ENCODE data around the gene OR13C3. TPM values are rescaled to one million over a fixed set of nuclear protein-coding genes. Genes with fewer than 3 reads are reported as not detected.

The OR13C3 gene
- total RNA-seq, 2 experiments from 2014 or later = not detected

DNA sequence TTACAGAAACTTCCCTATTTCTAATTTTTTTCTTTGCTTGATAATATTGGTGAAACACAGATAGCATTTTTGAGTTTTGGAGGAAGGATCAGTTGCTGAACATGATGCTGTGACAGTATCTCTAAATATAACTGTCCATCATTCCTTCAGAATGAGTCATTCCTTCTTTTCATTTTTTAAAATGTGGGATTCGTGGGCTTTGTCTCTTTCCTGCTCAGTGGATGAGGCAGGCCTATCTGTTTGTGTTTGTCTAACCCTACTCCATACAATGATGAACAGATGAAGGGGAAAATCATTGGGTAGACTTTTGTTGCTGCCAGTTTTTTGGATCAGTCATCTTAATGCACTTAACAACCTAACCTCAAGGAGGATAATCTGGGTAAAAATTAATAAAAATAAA lies 16.6 kb upstream of the OR13C3 start:
- Mint-ChIP-seq H3K27me3 (no peaks in the 10 kb centered on the region), H3K9me3 (peaks cover 3% of the 10 kb centered on the region), H3K4me1 (ENCODE audit: low read depth) (no peaks in the 10 kb centered on the region), H3K4me3 (no peak overlapping the region), H3K36me3 (ENCODE audit: low read depth) (no peaks in the 10 kb centered on the region), H3K27ac (no peak overlapping the region)
- TF ChIP-seq, protein P1, sequence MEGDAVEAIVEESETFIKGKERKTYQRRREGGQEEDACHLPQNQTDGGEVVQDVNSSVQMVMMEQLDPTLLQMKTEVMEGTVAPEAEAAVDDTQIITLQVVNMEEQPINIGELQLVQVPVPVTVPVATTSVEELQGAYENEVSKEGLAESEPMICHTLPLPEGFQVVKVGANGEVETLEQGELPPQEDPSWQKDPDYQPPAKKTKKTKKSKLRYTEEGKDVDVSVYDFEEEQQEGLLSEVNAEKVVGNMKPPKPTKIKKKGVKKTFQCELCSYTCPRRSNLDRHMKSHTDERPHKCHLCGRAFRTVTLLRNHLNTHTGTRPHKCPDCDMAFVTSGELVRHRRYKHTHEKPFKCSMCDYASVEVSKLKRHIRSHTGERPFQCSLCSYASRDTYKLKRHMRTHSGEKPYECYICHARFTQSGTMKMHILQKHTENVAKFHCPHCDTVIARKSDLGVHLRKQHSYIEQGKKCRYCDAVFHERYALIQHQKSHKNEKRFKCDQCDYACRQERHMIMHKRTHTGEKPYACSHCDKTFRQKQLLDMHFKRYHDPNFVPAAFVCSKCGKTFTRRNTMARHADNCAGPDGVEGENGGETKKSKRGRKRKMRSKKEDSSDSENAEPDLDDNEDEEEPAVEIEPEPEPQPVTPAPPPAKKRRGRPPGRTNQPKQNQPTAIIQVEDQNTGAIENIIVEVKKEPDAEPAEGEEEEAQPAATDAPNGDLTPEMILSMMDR (IDR thresholded peaks at IDR 0.05) = no peak
- ATAC-seq (ENCODE audit: poor library complexity) (no peak), DNase-seq (no peak)
- peaks cover 0 to 8% of the 10 kb centered on the region in 2 experiments for H3K9me3 ChIP-seq (ENCODE audit: control insufficient read depth in 1 of 2, insufficient read depth in 1 of 2, low read length in 2 of 2)
- H3K27ac ChIP-seq (ENCODE audit: low read depth in 1 of 2, low read length in 2 of 2) = no peak overlapping the region
- intact Hi-C loops (cut with DNase I, micrococcal nuclease) = no loop called here
- ChIA-PET CTCF (no interaction called here), POLR2A (no interaction called here)
- H3K4me1 ChIP-seq (ENCODE audit: insufficient read depth, low read length) = no peaks in the 10 kb centered on the region
- H3K36me3 ChIP-seq (ENCODE audit: insufficient read depth, low read length) = no peaks in the 10 kb centered on the region
- H3K4me3 ChIP-seq (ENCODE audit: low read length) = no peak overlapping the region
- H3K27me3 ChIP-seq (ENCODE audit: control insufficient read depth in 1 of 2, insufficient read depth in 2 of 2, low read length in 2 of 2) = no peaks in the 10 kb centered on the region

DNA sequence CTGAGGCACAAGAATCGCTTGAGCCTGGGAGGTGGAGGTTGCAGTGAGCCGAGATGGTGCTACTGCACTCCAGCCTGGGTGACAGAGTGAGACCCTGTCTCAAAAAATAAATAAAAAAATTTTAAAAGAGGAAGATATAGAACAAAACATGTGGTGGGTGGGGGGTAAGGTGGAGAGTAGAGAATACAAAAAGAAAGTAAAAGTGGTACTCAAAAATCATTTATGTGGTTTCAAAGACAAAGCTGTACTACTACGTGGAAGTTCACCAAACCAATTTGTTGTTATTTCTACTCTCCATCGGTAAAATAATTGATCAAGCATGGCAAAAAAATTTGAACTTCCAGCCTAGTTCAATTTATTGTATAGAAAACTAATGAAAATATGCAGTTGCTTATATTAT lies 8.0 kb upstream of the OR13C3 start:
- Histone ChIP-seq H3K27ac (ENCODE audit: low read depth in 1 of 2, low read length in 2 of 2) (no peak overlapping the region), H3K4me1 (ENCODE audit: insufficient read depth, low read length) (no peaks in the 10 kb centered on the region), H3K27me3 (ENCODE audit: control insufficient read depth in 1 of 2, insufficient read depth in 2 of 2, low read length in 2 of 2) (no peaks in the 10 kb centered on the region), H3K9me3 (ENCODE audit: control insufficient read depth in 1 of 2, insufficient read depth in 1 of 2, low read length in 2 of 2) (no peaks in the 10 kb centered on the region), H3K36me3 (ENCODE audit: insufficient read depth, low read length) (no peaks in the 10 kb centered on the region), H3K4me3 (ENCODE audit: low read length) (no peak overlapping the region)
- H3K27ac Mint-ChIP-seq = no peak overlapping the region
- H3K27me3 Mint-ChIP-seq = no peaks in the 10 kb centered on the region
- H3K4me1 Mint-ChIP-seq (ENCODE audit: low read depth) = no peaks in the 10 kb centered on the region
- DNase-seq (no peak), ATAC-seq (ENCODE audit: poor library complexity) (no peak)
- CTCF ChIA-PET = no interaction called here
- TF ChIP-seq, protein P1 (IDR thresholded peaks at IDR 0.05) = no peak
- no peak overlapping the region for H3K4me3 Mint-ChIP-seq
- intact Hi-C loops (cut with DNase I, micrococcal nuclease) = no loop called here
- peaks cover 3% of the 10 kb centered on the region for H3K9me3 Mint-ChIP-seq
- H3K36me3 Mint-ChIP-seq (ENCODE audit: low read depth) = no peaks in the 10 kb centered on the region
- POLR2A ChIA-PET = no interaction called here

GRCh38 chr9:104539275-104539674 lies 2.6 kb upstream of the OR13C3 start:
- Histone ChIP-seq H3K4me1 (ENCODE audit: insufficient read depth, low read length) (no peaks in the 10 kb centered on the region), H3K4me3 (ENCODE audit: low read length) (no peak overlapping the region), H3K9me3 (ENCODE audit: control insufficient read depth in 1 of 2, insufficient read depth in 1 of 2, low read length in 2 of 2) (no peaks in the 10 kb centered on the region), H3K27me3 (ENCODE audit: control insufficient read depth in 1 of 2, insufficient read depth in 2 of 2, low read length in 2 of 2) (no peaks in the 10 kb centered on the region), H3K36me3 (ENCODE audit: insufficient read depth, low read length) (no peaks in the 10 kb centered on the region), H3K27ac (ENCODE audit: low read depth in 1 of 2, low read length in 2 of 2) (no peak overlapping the region)
- no peaks in the 10 kb centered on the region for H3K27me3 Mint-ChIP-seq
- POLR2A ChIA-PET = no interaction called here
- no peaks in the 10 kb centered on the region for H3K36me3 Mint-ChIP-seq (ENCODE audit: low read depth)
- H3K4me3 Mint-ChIP-seq = no peak overlapping the region
- CTCF ChIA-PET = no interaction called here
- no peaks in the 10 kb centered on the region for H3K4me1 Mint-ChIP-seq (ENCODE audit: low read depth)
- ATAC-seq (ENCODE audit: poor library complexity) (no peak), DNase-seq (no peak)
- TF ChIP-seq, protein P1 (IDR thresholded peaks at IDR 0.05) = no peak
- intact Hi-C loops (cut with DNase I, micrococcal nuclease) = no loop called here
- no peak overlapping the region for H3K27ac Mint-ChIP-seq
- H3K9me3 Mint-ChIP-seq = no peaks in the 10 kb centered on the region
